Right lung (tissue), 5 donors: ENCODE measurements around the gene EPHB3. TPM values are rescaled to one million over a fixed set of nuclear protein-coding genes. Genes with fewer than 3 reads are reported as not detected.

Experiments
- DNase-seq, 2 donors: peaks; one replicate each; pipeline ENCODE4 v3.0.0-alpha.2; 2013
- polyA plus RNA-seq, 5 donors: library from polyadenylated mRNA; unstranded; fragments of 120-200 nt; gene quantifications; one replicate each; pipeline versions ENCODE4 v1.2.1 to v1.2.3, GENCODE V29; 2013; ENCODE audit warnings: inconsistent platforms in 1 of 5, low replicate concordance in 1 of 5; ENCODE audit not compliant: insufficient read length in 5 of 5, insufficient read depth in 1 of 5

EPHB3 gene
- polyA plus RNA-seq, 5 donors: 17.7 to 35.0 (median 25.2) TPM

GRCh38 chr3:184562878-184563560 lies 1.4 kb downstream of the EPHB3 start:
- DNase-seq: no peak

GRCh38 chr3:184563561-184563925 lies 2.0 kb downstream of the EPHB3 start:
- DNase-seq: no peak

- DNase-seq: no peak
Measured at GRCh38 chr3:184563941-184564684, 2.5 kb downstream of the EPHB3 start.

GRCh38 chr3:184564685-184565385 lies 3.2 kb downstream of the EPHB3 start:
- no peak for DNase-seq

GRCh38 chr3:184565421-184566211 lies 4.0 kb downstream of the EPHB3 start:
- peak in 1 of 2 donors; percentile 70 for DNase-seq

GRCh38 chr3:184566441-184567414 lies 5.1 kb downstream of the EPHB3 start:
- DNase-seq: no peak

GRCh38 chr3:184567946-184568559 lies 6.5 kb downstream of the EPHB3 start:
- no peak for DNase-seq

- no peak for DNase-seq
Measured at GRCh38 chr3:184568560-184568923, 7.0 kb downstream of the EPHB3 start.

- peak; percentile 97 to 98 for DNase-seq
Measured at GRCh38 chr3:184568924-184569829, 7.6 kb downstream of the EPHB3 start.

- DNase-seq: no peak
Measured at GRCh38 chr3:184570035-184570434, 8.4 kb downstream of the EPHB3 start.

- no peak for DNase-seq
Measured at GRCh38 chr3:184570489-184570888, 8.9 kb downstream of the EPHB3 start.

- no peak for DNase-seq
Measured at GRCh38 chr3:184571750-184572377, 10.3 kb downstream of the EPHB3 start.

GRCh38 chr3:184572633-184573270 lies 11.2 kb downstream of the EPHB3 start:
- no peak for DNase-seq

- no peak for DNase-seq
Measured at GRCh38 chr3:184574515-184575417, 13.2 kb downstream of the EPHB3 start.

- no peak for DNase-seq
Measured at GRCh38 chr3:184575701-184576100, 14.1 kb downstream of the EPHB3 start.

- no peak for DNase-seq
Measured at GRCh38 chr3:184576457-184577240, 15.1 kb downstream of the EPHB3 start.
